ENCODE measurements around the gene C1QTNF8. TPM values are rescaled to one million over a fixed set of nuclear protein-coding genes. Genes with fewer than 3 reads are reported as not detected.

Gene C1QTNF8
- total and polyA plus RNA-seq, 2 of the 8 experiments (the other 6 are each of a cell fraction or from before 2014, with no cell fraction given), result not detected

DNA sequence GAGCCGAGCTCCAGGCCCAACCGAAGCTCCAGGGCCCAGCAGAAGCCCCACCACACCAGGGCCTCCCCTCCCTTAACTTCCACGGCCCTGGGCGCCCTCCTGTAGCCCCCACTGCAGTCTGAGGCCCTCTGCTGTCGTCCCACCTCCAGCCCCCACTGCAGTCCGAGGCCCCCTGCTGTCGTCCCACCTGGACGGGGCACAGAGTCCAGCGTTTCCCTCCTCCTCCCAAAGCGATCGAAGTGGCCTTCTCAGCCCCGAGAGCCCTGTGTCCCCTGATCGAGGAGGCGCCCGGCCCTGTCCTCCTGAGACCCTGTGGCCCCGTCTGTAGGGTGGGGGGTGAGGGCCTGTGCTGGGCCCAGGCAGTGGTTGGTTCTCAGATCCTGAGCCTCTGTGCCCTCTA lies 31.1 kb upstream of the C1QTNF8 start:
- Histone ChIP-seq H3K23me2 (ENCODE audit: low read depth, low read length) (no peaks in the 10 kb centered on the region), H3K56ac (replicated peaks; ENCODE audit: insufficient read length, low read depth, low read length) (no peak overlapping the region), H2AFZ (ENCODE audit: low read length) (no peak overlapping the region), H2BK120ac (replicated peaks; ENCODE audit: low read depth, low read length) (no peak overlapping the region), H3K27me3 (replicated peaks in 1 of 4; ENCODE audit: control insufficient read depth in 3 of 4, extremely low read depth in 1 of 4, insufficient read depth in 3 of 4, low read length in 3 of 4) (no peaks in the 10 kb centered on the region), H3K9me3 (ENCODE audit: insufficient read depth in 2 of 2, low read depth in 1 of 2, low read length in 1 of 2) (no peaks in the 10 kb centered on the region), H3K9ac (replicated peaks in 1 of 4; ENCODE audit: extremely low read depth in 1 of 4, low read depth in 3 of 4, low read length in 3 of 4) (no peak overlapping the region), H3K4me1 (replicated peaks in 1 of 4; ENCODE audit: control insufficient read depth in 3 of 4, insufficient read depth in 4 of 4, low read length in 3 of 4) (peaks cover 0 to 6% (median 0%) of the 10 kb centered on the region in 4 experiments; a peak in 2 of 7 replicates), H2BK12ac (ENCODE audit: low read depth, low read length) (no peak overlapping the region), H3K79me1 (ENCODE audit: low read depth, low read length) (no peaks in the 10 kb centered on the region), H3K79me2 (ENCODE audit: control insufficient read depth in 1 of 2, insufficient read depth in 2 of 2, low read length in 2 of 2) (no peaks in the 10 kb centered on the region), H3K27ac (ENCODE audit: low read depth, low read length) (no peak overlapping the region), H3K4me2 (ENCODE audit: insufficient read depth in 1 of 2, low read depth in 2 of 2, low read length in 2 of 2) (no peak overlapping the region), H2BK20ac (ENCODE audit: low read length) (no peak overlapping the region), H3K23ac (ENCODE audit: insufficient read length) (no peak overlapping the region), H2BK5ac (ENCODE audit: low read depth, low read length) (no peak overlapping the region), H4K8ac (ENCODE audit: extremely low read depth, insufficient read depth, low read length) (0 out of 2 replicates have a peak overlapping the region, but pooled peaks have one; percentile 45), H3K18ac (ENCODE audit: extremely low read depth, low read length) (no peak overlapping the region), H3K4me3 (ENCODE audit: extremely low read depth in 1 of 4, insufficient read depth in 2 of 4, low read depth in 3 of 4, low read length in 4 of 4) (no peak overlapping the region), H3K14ac (ENCODE audit: insufficient read length) (no peak overlapping the region), H4K20me1 (replicated peaks in 1 of 2; ENCODE audit: control insufficient read depth in 1 of 2, insufficient read depth in 2 of 2, low read length in 2 of 2) (no peaks in the 10 kb centered on the region), H4K91ac (replicated peaks; ENCODE audit: insufficient read length, low read length) (no peak overlapping the region), H3K36me3 (ENCODE audit: control insufficient read depth in 2 of 4, insufficient read depth in 4 of 4, low read length in 3 of 4) (no peaks in the 10 kb centered on the region), H2BK15ac (ENCODE audit: low read length) (no peak overlapping the region; the same call in 1 of the 2 replicates), H3K4ac (replicated peaks; ENCODE audit: insufficient read length, low read depth, low read length) (no peak overlapping the region), H4K5ac (ENCODE audit: insufficient read length, low read depth, low read length) (no peak overlapping the region), H2AK5ac (ENCODE audit: low read depth, low read length) (no peak overlapping the region)
- ChIA-PET CTCF (ENCODE audit: partially characterized antibody) (interaction anchor here (0.9 to 2.6 kb wide), 4 partner anchors 21 to 66 kb away, joined by 3 to 9 read pairs (median 3); no protein-coding TSS in a partner anchor), POLR2A (ENCODE audit: partially characterized antibody) (interaction anchor here (0.9 kb wide), 1 partner anchor 25 kb away, joined by 3 read pairs; no protein-coding TSS in a partner anchor)
- no peak for FAIRE-seq
- WGBS, 2 experiments (ENCODE audit: extremely low coverage in 1 of 2, insufficient coverage in 1 of 2, insufficient read length in 1 of 2, insufficient replicate concordance in 2 of 2, low coverage in 1 of 2, low lambda C conversion rate in 2 of 2, missing lambda C conversion rate in 1 of 2), result 83% methylated on average over 16 of the region's 16 CpGs; no CpG with 5 or more reads in 1 of the 2 experiments
- no peak for DNase-seq (ENCODE audit: low read depth in 1 of 2, low spot score in 2 of 2)
- TF ChIP-seq CREB1 (IDR thresholded peaks at IDR 0.05) (no peak), SAP30 (IDR thresholded peaks at IDR 0.05; ENCODE audit: insufficient read depth, insufficient replicate concordance, low read length) (no peak), RBBP5 (IDR thresholded peaks at IDR 0.05; ENCODE audit: borderline replicate concordance, low read depth, low read length) (no peak), CEBPB (IDR thresholded peaks at IDR 0.05; ENCODE audit: low read depth, low read length) (no peak), SIN3A (conservative IDR thresholded peaks at IDR 0.05 in 1 of 2, IDR thresholded peaks at IDR 0.05 in 1 of 2; ENCODE audit: low read depth in 1 of 2, low read length in 2 of 2) (no peak), CBX8 (IDR thresholded peaks at IDR 0.05; ENCODE audit: borderline replicate concordance, low read depth, low read length) (no peak), RXRA (IDR thresholded peaks at IDR 0.05; ENCODE audit: insufficient read depth, low read depth, low read length) (no peak), KDM4A (IDR thresholded peaks at IDR 0.05; ENCODE audit: low read depth, low read length, severe bottlenecking) (no peak), SRF (IDR thresholded peaks at IDR 0.05; ENCODE audit: low read depth, low read length) (no peak)

All from H1 (cell line).